Measurements from ENCODE around the gene ALOX5.
"Not testable (repeated sequence)": the region's sequence is repeated elsewhere in the genome, so short reads cannot be mapped to it uniquely, and the experiment has no call there.

The ALOX5 gene

DNA sequence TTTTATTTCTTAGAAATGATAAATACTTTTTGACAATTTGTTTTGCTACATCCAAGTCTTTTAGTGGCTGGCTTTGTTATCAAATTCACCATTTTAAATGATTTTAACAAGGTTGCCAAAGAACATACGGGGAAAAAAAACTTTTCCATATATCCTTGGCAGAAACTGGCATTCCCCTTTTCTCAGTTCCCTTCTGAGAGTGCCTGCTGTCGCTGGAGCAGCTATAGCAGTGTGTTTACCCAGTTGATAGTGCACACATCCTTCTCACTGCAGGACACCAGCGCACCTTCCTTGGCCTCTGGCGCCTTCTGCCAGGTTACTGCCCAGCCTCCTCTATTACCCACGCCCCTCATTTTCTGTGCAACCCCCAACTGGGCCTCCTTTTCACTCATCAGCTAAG is 94.1 kb downstream of the ALOX5 start:
- no peak for DNase-seq (ENCODE audit: low read depth)

DNA sequence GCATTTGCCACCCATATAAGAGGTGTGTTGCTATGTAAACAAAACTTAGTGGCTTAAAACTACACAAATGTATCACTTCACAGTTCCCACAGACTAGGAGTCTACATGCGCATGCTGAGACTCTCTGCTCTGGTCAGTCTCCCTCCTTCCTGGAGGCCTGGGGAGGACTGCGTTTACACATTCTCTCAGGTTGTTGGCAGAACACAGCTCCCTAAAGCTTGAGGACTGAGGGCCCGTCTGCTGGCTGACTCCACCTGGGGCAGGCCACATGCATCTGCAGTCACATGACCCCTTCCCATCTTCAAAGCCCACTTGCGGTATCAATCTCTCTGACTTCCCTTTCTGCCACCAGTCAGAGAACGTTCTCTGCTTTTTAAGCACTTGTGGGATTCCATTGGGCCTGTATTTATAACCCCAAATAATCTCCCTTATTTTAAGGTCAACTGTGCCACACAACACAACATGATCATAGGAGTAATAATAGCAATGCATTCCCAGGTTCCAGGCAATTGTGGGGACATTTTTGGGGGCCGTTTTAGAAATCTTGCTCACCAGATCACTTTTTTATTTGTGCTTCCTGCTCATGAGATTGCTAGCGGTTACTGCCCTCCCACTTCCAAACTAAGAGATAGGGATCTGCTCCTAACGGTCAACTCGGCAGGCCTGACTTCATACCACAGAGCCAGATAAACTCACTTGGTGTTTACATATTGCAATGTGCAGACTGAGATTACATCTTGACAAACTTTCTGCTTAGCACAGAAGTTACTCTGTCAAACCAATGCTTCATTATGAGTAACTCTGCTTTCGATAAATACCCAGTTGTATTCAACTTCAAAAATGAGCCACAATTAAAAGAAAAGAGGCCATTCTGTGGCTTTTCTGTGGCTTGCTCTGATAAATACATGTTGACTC is 96.3 kb downstream of the ALOX5 start:
- no peak for DNase-seq (ENCODE audit: low read depth)

DNA sequence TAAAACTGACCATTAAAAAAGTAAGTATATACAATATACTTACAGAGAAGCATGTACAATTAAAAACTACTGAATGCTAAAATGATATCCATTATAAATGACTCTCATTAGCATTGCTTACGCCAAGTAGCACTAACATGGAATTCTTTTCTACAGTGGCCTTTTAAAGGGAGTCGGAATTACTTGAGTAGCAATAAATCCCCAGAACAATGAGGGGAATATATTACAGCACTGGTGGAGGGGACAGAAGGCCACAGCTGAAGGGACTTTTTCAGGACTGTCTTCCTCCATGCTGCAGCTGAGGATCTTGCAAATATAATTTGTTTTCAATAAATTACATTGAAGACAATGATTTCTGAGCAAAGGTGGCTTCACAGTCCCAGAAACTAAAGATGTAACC is 97.0 kb downstream of the ALOX5 start:
- no peak for DNase-seq (ENCODE audit: low read depth)

DNA sequence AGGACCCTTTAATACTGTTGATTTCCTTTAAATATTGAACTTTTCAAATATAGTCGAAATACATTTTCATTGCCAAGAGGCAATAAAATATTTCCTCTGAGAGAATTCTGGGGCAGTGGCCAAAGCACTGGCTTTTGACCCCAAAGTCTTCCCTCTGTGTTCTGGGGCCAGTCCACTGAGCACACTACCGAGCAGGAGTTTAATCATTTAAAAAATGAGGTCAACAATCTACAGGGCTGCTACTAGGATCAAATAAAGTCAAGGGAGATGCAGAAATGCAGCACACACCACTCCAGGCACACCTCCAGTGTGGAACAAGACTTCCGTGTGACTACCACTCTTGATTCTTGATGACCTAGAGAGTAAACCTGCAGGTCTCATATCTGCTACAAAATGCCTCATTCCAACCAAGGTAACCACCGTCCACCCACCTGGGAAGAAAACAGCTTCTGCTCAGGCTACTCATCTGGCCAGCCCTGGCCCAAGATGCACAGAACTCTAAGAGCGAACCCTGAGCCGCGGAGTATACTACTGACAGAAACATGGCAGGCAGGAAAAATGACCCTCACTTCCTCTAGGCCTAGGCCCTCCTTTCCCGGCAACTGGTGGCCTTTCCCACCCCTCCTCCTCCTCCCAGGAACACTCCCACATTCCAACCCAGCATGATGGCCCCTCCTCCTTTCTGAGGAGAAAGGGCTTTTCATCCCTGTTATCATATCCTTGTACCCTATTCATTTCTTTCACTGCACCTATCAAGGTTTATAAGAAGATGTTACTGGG is 97.7 kb downstream of the ALOX5 start:
- no peak for DNase-seq (ENCODE audit: low read depth)

DNA sequence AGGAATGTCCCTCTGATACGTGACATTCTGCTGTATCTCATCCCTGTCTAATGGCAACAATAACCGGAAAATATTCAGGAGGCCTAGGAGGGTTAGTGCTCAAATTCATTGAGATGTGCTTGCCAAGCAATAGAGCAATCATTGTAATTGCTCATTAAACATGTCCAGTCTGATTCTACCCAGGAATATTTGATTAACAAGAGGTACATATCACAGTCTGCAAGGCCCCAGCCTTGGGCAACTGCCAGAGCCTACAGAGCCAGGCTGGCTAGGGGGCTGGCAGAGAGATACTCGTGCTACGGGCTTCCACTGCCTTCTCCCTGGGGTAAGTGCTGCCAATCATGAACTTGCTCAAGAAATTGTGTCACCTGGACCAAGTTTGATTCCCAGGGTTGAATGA is 99.1 kb downstream of the ALOX5 start:
- DNase-seq (ENCODE audit: low read depth), result no peak

DNA sequence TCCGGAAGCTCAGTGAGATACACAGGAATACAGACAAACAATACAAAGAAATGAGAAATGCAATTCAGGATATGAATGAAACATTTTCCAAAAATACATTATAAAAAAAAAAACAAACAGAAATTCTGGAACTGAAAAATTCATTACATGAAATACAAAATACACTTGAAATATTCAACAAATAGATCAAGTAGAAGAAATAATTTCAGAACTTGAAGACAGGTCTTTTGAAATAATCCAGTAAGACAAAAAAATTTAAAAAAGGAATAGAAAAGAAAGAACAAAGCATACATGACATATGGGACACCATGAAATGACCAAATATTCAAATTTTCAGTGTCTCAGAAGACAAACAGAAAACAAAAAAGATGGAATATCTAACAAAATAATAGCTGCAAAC is 102.5 kb downstream of the ALOX5 start:
- DNase-seq (ENCODE audit: low read depth), result no peak

DNA sequence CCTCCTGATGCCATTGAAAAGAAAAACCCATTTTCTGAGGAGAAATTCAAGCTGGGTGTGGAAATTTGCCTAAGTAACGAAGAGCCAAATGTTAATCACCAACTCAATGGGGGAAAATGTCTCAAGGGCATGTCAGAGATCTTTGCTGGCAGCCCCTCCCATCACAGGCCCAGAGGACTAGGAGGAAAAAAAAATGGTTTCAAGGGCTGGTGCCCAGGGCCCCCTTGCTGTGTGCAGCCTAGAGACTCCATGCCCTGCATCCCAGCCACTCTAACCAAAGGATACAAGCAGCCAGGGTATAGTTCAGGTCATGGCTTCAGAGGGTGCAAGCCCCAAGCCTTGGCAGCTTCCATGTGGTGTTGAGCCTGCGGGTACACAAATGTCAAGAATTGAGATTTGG is 106.3 kb downstream of the ALOX5 start:
- no peak for DNase-seq (ENCODE audit: low read depth)

DNA sequence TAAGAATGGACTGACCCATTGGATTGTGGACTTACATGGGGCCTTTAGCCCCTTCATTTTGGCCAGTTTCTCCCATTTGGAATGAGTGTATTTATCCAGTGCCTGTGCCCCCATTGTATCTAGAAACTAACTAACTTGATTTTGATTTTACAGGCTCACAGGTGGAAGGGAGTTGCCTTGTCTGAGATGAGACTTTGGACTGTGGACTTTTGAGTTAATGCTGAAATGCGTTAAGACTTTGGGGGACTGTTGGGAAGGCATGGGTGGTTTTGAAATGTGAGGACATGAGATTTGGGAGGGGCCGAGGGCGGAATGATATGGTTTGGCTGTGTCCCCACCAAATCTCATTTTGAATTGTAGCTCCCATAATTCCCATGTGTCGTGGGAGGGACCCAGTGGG is 107.1 kb downstream of the ALOX5 start:
- DNase-seq (ENCODE audit: low read depth), result not testable (repeated sequence)

DNA sequence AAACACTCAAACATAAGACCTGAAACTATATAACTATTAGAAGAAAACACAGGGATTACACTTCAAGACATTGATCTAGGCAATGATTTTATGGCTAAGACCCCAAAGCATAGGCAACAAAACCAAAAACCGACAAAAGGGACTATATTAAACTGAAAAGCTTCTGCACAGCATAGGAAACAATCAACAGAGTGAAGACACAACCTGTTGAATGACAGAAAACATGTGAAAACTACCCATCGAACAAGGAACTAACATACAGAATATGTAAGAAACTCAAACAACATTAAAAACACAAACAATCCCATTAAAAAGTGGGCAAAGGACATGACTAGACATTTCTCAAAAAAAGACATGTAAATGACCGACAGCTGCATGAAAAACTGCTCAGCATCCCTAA is 109.0 kb downstream of the ALOX5 start:
- DNase-seq (ENCODE audit: low read depth), result no peak

DNA sequence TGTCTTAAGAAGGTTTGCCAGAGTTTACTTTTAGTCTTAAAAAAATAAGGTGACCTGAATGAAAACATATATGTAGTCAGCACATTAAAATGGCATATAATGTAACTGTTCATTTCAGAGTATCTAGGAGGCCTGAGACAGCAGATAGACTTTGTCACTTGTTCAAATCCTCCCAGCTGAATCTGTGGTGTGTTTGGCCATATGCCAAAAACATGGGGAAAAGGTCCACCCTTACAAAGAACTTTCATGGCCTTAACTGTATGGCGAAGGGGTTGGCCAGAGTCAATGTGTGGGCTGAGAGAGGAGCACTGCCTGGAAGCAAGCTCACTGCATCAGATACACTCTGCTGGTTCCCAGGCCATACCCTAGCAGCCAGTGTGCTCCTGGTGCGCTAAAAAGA is 113.7 kb downstream of the ALOX5 start:
- no peak for DNase-seq (ENCODE audit: low read depth)

DNA sequence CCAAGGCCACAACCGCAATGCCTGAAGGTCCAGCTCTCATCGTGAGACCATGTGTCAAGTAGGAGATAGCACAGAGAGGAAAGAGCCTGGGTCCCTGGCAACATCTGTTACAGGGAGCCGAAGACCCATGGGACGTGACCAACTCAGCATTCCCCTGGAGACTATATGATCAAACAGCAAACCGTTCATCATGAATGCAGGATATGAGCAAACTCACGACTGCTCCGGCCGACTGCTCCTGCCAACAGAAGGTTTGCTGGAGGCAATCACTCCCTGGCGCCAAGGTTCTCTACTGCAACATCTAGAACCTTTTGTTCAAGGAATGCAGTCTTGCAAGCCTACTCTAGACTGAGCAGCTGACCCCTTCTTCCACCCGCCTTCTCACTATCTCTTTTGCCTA is 114.3 kb downstream of the ALOX5 start:
- no peak for DNase-seq (ENCODE audit: low read depth)

DNA sequence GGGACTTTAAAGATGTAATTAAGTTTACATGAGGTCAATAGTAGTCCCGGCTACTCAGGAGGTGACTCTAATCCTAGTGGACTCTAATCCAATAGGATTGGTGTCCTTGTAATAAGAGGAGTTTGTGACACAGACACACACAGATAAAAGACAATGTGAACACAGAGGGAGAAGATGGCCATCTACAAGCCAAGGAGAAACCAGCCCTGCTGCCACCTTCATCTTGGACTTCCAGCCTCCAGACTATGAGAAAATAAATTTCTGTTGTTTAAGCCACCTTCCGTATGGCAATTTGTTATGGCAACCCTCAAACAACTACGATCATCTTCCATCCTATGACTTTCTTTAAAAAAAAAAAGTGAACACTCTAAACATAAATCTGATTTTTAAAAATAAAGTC is 116.3 kb downstream of the ALOX5 start:
- no peak for DNase-seq (ENCODE audit: low read depth)

DNA sequence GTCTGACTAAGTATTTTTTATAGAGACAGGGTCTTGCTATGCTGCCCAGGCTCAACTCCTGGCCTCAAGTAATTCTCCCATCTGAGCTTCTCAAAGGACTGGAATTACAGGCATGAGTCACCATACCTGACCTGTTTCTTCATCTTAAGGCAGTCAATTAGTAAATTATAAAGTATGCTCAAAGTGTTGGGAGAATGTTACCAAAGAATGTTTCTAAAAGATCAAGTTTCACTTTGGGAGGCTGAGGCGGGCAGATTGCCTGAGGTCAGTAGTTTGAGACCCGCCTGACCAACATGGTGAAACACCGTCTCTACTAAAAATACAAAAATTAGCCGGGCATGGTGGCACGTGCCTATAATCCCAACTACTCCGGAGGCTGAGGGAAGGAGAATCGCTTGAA is 117.0 kb downstream of the ALOX5 start:
- no peak for DNase-seq (ENCODE audit: low read depth)
